ENCODE data around the gene MAP3K7CL.

- TF ChIP-seq CTCF (IDR thresholded peaks at IDR 0.05; ENCODE audit: insufficient read depth, low read length) (no peak), POLR2AphosphoS5 (IDR thresholded peaks at IDR 0.05; ENCODE audit: low read depth) (no peak), REST (IDR thresholded peaks at IDR 0.05; ENCODE audit: insufficient replicate concordance, low read depth) (no peak), GABPA (IDR thresholded peaks at IDR 0.05; ENCODE audit: low read depth) (no peak), SPI1 (IDR thresholded peaks at IDR 0.05; ENCODE audit: borderline replicate concordance, low read depth) (peak; percentile 61; the same call in 1 of the 2 replicates)
Measured at GRCh38 chr21:29184037-29184436, 53.6 kb downstream of the MAP3K7CL start.
